ENCODE measurements around the gene PCDHA4. TPM values are rescaled to one million over a fixed set of nuclear protein-coding genes. Genes with fewer than 3 reads are reported as not detected.
A peak's percentile ranks its signal among the peaks of the same experiment; 100 is the strongest.

Gene PCDHA4
- total RNA-seq, 1 experiment from 2014 or later: not detected

DNA sequence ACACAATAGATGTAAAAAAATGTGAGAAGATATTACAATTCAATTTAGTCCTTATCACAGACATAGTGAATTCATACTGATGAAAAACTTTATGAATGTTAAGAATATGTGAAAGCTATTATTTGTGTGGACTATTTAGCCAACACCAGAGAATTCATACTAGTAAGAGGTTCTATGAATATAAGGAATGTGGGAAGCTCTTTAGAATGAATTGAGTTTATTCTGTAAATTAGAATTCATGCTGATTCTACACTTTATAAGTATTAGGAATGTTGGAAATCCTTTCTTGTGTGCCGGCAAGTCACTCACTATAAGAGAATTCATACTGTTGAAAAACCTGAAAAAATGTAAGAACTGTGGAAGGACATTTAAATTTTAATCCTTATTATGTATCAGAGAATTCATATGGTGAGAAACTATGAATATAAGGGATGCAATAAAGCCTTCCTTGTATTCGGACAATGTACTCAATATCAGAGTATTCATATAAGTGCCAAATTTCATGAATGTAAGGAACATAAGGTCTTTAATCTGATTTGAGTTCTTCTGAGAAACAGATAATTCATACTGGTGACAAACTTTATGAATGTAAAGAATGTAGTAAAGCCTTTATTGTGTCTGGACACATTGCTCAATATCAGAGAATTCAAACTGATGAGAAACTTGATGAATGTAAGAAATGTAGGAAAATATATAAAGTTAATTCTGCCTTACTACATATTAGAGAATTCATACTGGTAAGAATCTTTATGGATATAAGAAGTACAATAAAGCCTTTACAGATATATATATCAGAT is 42.5 kb upstream of the PCDHA4 start:
- Histone ChIP-seq H3K4me1 (ENCODE audit: control insufficient read depth in 1 of 2, insufficient read depth in 2 of 2, low read length in 2 of 2) (no peaks in the 10 kb centered on the region), H3K4me3 (replicated peaks in 1 of 2; ENCODE audit: low read depth in 1 of 2, low read length in 2 of 2) (no peak overlapping the region), H3K9me3 (ENCODE audit: control insufficient read depth in 1 of 2, insufficient read depth in 1 of 2, low read depth in 1 of 2, low read length in 2 of 2) (peaks cover 22 to 41% of the 10 kb centered on the region in 2 experiments; a peak in 3 of 4 replicates), H2AFZ (ENCODE audit: low read depth, low read length, poor library complexity, severe bottlenecking) (no peak overlapping the region), H4K20me1 (ENCODE audit: insufficient read depth) (no peaks in the 10 kb centered on the region), H3K9ac (ENCODE audit: low read length) (no peak overlapping the region), H3K27me3 (ENCODE audit: insufficient read depth, low read length) (no peaks in the 10 kb centered on the region), H3K4me2 (ENCODE audit: low read length) (no peak overlapping the region), H3K9me2 (ENCODE audit: insufficient read depth) (no peaks in the 10 kb centered on the region), H3K36me3 (ENCODE audit: control insufficient read depth in 1 of 2, insufficient read depth in 2 of 2, low read length in 2 of 2) (no peaks in the 10 kb centered on the region), H3K27ac (ENCODE audit: low read depth, low read length) (no peak overlapping the region), H3K79me2 (ENCODE audit: insufficient read depth, low read length) (no peaks in the 10 kb centered on the region)
- ATAC-seq (no peak), DNase-seq (ENCODE audit: low read depth, low spot score) (no peak)
- TF ChIP-seq ZNF274 (IDR thresholded peaks at IDR 0.05; ENCODE audit: low read depth, low read length): peak; percentile 99
- no peak for TF ChIP-seq JUND (IDR thresholded peaks at IDR 0.05)
- no peak for TF ChIP-seq CTCF (IDR thresholded peaks at IDR 0.05 in 2 of 3, conservative IDR thresholded peaks at IDR 0.05 in 1 of 3; ENCODE audit: borderline replicate concordance in 1 of 3, insufficient read depth in 1 of 3, low read depth in 2 of 3, low read length in 2 of 3)
- ChIA-PET RAD21 (ENCODE audit: low non-redundant PET in 1 of 2, low total read pairs in 2 of 2, uncharacterized antibody in 2 of 2, unreplicated experiment in 2 of 2) (no interaction called here), CTCF (no interaction called here), POLR2A (no interaction called here)
- BruUV-seq (replicated peaks): no TSS peak
- intact Hi-C loops (cut with micrococcal nuclease): no loop called here

- Histone ChIP-seq H3K27me3 (ENCODE audit: insufficient read depth, low read length) (no peaks in the 10 kb centered on the region), H3K9me2 (ENCODE audit: insufficient read depth) (no peaks in the 10 kb centered on the region), H3K36me3 (ENCODE audit: control insufficient read depth in 1 of 2, insufficient read depth in 2 of 2, low read length in 2 of 2) (no peaks in the 10 kb centered on the region), H3K4me3 (replicated peaks in 1 of 2; ENCODE audit: low read depth in 1 of 2, low read length in 2 of 2) (no peak overlapping the region), H3K9ac (ENCODE audit: low read length) (no peak overlapping the region), H3K27ac (ENCODE audit: low read depth, low read length) (no peak overlapping the region), H3K4me1 (ENCODE audit: control insufficient read depth in 1 of 2, insufficient read depth in 2 of 2, low read length in 2 of 2) (no peaks in the 10 kb centered on the region), H4K20me1 (ENCODE audit: insufficient read depth) (no peaks in the 10 kb centered on the region), H3K9me3 (ENCODE audit: control insufficient read depth in 1 of 2, insufficient read depth in 1 of 2, low read depth in 1 of 2, low read length in 2 of 2) (peaks cover 22 to 51% of the 10 kb centered on the region in 2 experiments; a peak in 3 of 4 replicates), H3K79me2 (ENCODE audit: insufficient read depth, low read length) (no peaks in the 10 kb centered on the region), H2AFZ (ENCODE audit: low read depth, low read length, poor library complexity, severe bottlenecking) (no peak overlapping the region), H3K4me2 (ENCODE audit: low read length) (no peak overlapping the region)
- no TSS peak for BruUV-seq (replicated peaks)
- no peak for DNase-seq (ENCODE audit: low read depth, low spot score)
- ChIA-PET RAD21 (ENCODE audit: low non-redundant PET in 1 of 2, low total read pairs in 2 of 2, uncharacterized antibody in 2 of 2, unreplicated experiment in 2 of 2) (no interaction called here), POLR2A (no interaction called here), CTCF (no interaction called here)
- intact Hi-C loops (cut with micrococcal nuclease): no loop called here
- no peak for TF ChIP-seq SIN3A (IDR thresholded peaks at IDR 0.05; ENCODE audit: low read depth)
- no peak for ATAC-seq
Measured at GRCh38 chr5:140767444-140767843, 39.4 kb upstream of the PCDHA4 start.

Measured in HCT116 (cell line).